ENCODE results near the gene OTOR.

OTOR gene

DNA sequence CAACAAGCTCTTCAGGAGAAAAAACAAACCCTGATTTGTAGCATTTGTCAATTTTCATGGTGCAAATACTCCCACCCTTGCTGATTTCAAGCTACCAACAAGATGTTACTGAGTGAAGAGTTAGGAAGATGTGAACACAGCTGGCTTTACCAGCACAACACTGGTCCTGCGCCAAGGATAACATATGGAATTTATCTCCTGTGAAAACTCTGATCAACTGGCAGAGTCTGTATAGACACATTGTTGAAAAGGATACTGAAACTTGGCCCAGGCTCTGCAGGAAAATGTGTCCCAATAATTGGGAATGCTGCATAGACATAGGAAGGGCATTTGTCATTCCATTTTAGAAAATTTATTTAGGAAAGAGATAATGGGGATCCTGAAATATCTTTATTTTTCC lies 29.0 kb downstream of the OTOR start:
- no peaks in the 10 kb centered on the region for H3K4me1 Mint-ChIP-seq
- H3K9me3 Mint-ChIP-seq = peaks cover 4% of the 10 kb centered on the region
- no peak overlapping the region for H3K4me3 Mint-ChIP-seq
- H3K36me3 Mint-ChIP-seq = peaks cover 4% of the 10 kb centered on the region
- no peak overlapping the region for H3K27ac Mint-ChIP-seq
- peaks cover 5% of the 10 kb centered on the region for H3K27me3 Mint-ChIP-seq

DNA sequence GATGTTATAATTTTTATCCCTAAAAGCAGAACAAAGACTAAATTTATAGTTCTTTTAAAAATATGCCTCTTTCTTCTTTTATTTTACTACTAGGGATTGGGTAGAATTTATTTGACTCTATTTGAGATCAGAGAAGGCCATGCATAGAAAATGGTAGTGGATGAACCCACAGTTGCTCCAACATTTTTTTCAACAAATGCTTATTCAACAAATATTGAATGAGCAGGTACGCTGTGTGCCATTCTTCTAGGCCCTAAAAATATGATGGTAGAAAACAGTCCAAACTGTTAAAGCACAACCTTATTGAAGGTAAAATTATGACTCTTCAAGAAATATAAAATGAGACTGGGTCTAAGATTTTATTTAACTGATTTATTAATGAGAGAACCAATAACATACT lies 30.0 kb downstream of the OTOR start:
- H3K27me3 Mint-ChIP-seq = peaks cover 9% of the 10 kb centered on the region
- H3K4me3 Mint-ChIP-seq = no peak overlapping the region

GRCh38 chr20:16781496-16781895 lies 33.3 kb downstream of the OTOR start:
- H3K27me3 Mint-ChIP-seq = peaks cover 11% of the 10 kb centered on the region
- H3K36me3 Mint-ChIP-seq = no peaks in the 10 kb centered on the region

More for the DNA sequence above, 30.0 kb downstream of the OTOR start:
- Mint-ChIP-seq H3K36me3 (peaks cover 2% of the 10 kb centered on the region), H3K27ac (no peak overlapping the region), H3K9me3 (peaks cover 14% of the 10 kb centered on the region), H3K4me1 (no peaks in the 10 kb centered on the region)

DNA sequence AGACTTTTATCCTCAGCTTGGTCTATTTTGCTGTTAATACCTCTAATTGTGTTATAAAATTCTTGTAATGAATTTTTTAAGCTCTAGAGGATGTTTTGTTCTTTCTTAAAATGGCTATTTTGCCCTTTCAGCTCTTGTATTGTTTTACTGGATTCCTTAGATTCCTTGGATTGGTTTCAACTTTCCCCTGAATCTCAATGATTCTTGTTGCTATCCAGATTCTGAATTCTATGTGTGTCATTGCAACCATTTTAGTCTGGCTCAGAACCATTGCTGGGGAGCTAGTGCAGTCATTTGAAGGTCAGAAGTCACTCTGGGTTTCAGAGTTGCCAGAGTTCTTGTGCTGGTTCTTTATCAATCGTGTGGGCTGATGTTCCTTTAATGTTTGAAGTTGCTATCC lies 37.1 kb downstream of the OTOR start:
- H3K36me3 Mint-ChIP-seq = no peaks in the 10 kb centered on the region
- H3K27ac Mint-ChIP-seq = no peak overlapping the region

More at GRCh38 chr20:16781496-16781895, 33.3 kb downstream of the OTOR start:
- Mint-ChIP-seq H3K4me1 (no peaks in the 10 kb centered on the region), H3K27ac (no peak overlapping the region), H3K9me3 (peaks cover 9% of the 10 kb centered on the region), H3K4me3 (no peak overlapping the region)

More for the DNA sequence above, 37.1 kb downstream of the OTOR start:
- Mint-ChIP-seq H3K9me3 (peaks cover 9% of the 10 kb centered on the region), H3K27me3 (peaks cover 24% of the 10 kb centered on the region), H3K4me3 (no peak overlapping the region), H3K4me1 (no peaks in the 10 kb centered on the region)
